Ovary (tissue), 3 donors: ENCODE measurements around the gene SPARCL1.

Experiments
- EP300 ChIP-seq: sonication (generic); formaldehyde crosslinking; IDR thresholded peaks from one replicate; pipeline ENCODE4 v1.6.1; 2017; ENCODE audit warnings: antibody characterized with exemption
- POLR2A ChIP-seq: fragments of 450-650 bp; IDR thresholded peaks from one replicate; pipeline ENCODE4 v1.6.1; 2017; ENCODE audit warnings: antibody characterized with exemption, mild to moderate bottlenecking, moderate library complexity
- TF ChIP-seq, protein P1 (sequence below), 3 donors: fragments of 450-650 bp in 2 of 3; fragments of 200-600 bp in 1 of 3; IDR thresholded peaks; one replicate each; pipeline versions ENCODE4 v1.5.1 to v1.8.0; 2016 to 2022; ENCODE audit warnings: antibody characterized with exemption in 3 of 3, mild to moderate bottlenecking in 1 of 3
- donor health status: DM: no; HTN: no; CAD: no.

DNA sequence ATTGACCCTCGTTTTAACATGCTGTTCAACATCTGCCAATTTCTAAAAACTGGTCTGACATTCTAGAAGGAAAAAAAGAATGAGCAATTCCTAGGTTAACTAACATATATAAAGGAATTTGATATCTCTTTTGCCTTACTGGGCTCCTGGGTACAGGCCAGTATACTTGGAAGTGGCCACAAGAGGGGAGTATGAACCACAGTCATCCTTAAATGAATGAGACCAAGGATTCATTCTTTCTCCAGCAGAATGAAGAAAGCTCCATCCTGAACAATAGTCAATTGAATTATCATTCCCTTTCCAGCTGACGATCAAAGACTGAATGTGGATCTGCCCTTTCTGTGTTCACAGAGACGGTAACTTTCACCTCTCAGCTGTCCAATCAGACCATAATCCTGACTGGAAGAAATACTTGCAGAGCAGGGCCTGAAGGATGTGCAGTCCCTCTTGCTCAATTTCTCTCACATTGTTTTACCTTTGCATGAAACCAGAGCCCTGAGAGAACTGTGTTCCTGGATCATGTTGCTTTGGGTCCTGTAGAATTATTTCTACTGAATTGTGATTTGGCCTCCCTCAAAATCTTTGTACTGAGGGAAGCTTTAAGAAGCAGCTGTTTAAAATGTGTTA, 14.8 kb upstream of the SPARCL1 start:
- TF ChIP-seq, protein P1, sequence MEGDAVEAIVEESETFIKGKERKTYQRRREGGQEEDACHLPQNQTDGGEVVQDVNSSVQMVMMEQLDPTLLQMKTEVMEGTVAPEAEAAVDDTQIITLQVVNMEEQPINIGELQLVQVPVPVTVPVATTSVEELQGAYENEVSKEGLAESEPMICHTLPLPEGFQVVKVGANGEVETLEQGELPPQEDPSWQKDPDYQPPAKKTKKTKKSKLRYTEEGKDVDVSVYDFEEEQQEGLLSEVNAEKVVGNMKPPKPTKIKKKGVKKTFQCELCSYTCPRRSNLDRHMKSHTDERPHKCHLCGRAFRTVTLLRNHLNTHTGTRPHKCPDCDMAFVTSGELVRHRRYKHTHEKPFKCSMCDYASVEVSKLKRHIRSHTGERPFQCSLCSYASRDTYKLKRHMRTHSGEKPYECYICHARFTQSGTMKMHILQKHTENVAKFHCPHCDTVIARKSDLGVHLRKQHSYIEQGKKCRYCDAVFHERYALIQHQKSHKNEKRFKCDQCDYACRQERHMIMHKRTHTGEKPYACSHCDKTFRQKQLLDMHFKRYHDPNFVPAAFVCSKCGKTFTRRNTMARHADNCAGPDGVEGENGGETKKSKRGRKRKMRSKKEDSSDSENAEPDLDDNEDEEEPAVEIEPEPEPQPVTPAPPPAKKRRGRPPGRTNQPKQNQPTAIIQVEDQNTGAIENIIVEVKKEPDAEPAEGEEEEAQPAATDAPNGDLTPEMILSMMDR (IDR thresholded peaks at IDR 0.05) = peak in 2 of 3 donors; percentile 34 to 55
- TF ChIP-seq POLR2A (no peak), EP300 (no peak)
